BLaER1 (cell line): Measurements from ENCODE around the gene ELANE.
"Not testable (repeated sequence)": the region's sequence is repeated elsewhere in the genome, so short reads cannot be mapped to it uniquely, and the experiment has no call there.

ENCODE experiments used
- H3K27ac ChIP-seq: shearing (Covaris generic); formaldehyde crosslinking; 2 replicates; pipeline ENCODE4 v1.8.1; 2022
- H3K27me3 ChIP-seq: shearing (Covaris generic); formaldehyde crosslinking; 2 replicates; pipeline ENCODE4 v1.8.1; 2022
- H3K36me3 ChIP-seq: shearing (Covaris generic); formaldehyde crosslinking; 2 replicates; pipeline ENCODE4 v1.8.1; 2022
- H3K4me1 ChIP-seq: shearing (Covaris generic); formaldehyde crosslinking; 2 replicates; pipeline ENCODE4 v1.8.1; 2022
- H3K4me2 ChIP-seq: shearing (Covaris generic); formaldehyde crosslinking; 2 replicates; pipeline ENCODE4 v1.8.1; 2022
- H3K4me3 ChIP-seq: shearing (Covaris generic); formaldehyde crosslinking; 2 replicates; pipeline ENCODE4 v1.8.1; 2022
- H3K9ac ChIP-seq: shearing (Covaris generic); formaldehyde crosslinking; 2 replicates; pipeline ENCODE4 v1.8.1; 2022
- H3K9me3 ChIP-seq: shearing (Covaris generic); formaldehyde crosslinking; 2 replicates; pipeline ENCODE4 v1.8.1; 2022
- H4K20me1 ChIP-seq: shearing (Covaris generic); formaldehyde crosslinking; 2 replicates; pipeline ENCODE4 v1.8.1; 2022
- Cebpa-rat ChIP-seq: shearing (Covaris generic); IDR thresholded peaks from 2 replicates; pipeline ENCODE4 v1.8.1; 2022

ELANE gene

DNA sequence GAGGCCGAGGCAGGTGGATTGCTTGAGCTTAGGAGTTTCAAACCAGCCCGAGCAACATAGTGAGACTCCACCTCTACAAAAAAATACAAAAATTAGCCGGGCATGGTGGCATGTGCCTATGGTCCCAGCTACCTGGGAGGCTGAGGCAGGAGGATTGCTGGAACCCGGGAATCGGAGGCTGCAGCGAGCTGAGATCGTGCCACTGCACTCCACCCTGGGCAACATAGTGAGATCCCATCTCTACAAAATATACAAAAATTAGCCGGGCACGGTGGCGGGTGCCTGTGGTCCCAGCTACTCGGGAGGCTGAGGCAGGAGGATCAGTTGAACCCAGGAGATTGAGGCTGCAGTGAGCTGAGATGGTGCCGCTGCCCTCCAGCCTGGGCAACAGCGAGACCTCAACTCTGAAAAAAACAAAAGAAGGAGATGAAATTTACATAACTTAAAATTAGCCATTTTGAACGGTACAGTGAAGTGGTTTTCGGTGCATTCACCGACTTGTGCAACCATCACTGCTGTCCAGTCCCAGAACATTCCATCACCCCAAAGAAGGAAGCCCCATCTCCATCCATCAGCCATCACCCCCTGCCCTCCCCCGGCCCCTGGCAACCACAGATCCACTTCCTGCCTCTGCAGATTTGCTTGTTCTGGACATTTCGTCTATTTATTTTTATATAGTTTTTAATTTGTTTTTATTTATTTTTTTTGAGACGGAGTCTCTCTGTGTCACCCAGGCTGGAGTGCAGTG, 26.0 kb upstream of the ELANE start:
- Histone ChIP-seq H3K9ac (no peak overlapping the region), H4K20me1 (0 out of 2 replicates have a peak, but pooled peaks cover 7% of the 10 kb centered on the region), H3K4me2 (no peak overlapping the region), H3K4me1 (peaks cover 32% of the 10 kb centered on the region), H3K9me3 (no peaks in the 10 kb centered on the region), H3K27me3 (peaks cover 52% of the 10 kb centered on the region), H3K4me3 (no peak overlapping the region), H3K27ac (no peak overlapping the region), H3K36me3 (no peaks in the 10 kb centered on the region)
- no peak for TF ChIP-seq Cebpa-rat

DNA sequence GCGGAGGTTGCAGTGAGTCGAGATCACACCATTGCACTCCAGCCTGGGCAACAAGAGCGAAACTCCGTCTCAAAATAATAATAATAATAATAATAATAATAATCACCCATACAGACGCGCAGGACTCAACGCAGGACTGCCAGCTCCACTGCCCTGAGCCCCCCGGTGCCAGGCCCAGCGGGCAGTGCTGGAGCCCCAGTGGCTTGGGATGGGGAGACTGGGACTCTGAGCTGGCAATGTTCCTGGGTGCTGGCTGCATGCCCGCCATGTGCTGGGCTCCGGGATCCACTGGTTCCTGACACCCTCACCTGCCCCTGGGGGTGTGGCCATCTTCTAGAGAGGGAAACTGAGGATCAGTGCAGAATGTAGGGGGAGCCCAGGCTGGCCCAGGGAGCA, 24.8 kb upstream of the ELANE start:
- Histone ChIP-seq H3K9me3 (no peaks in the 10 kb centered on the region), H4K20me1 (0 out of 2 replicates have a peak, but pooled peaks cover 7% of the 10 kb centered on the region), H3K36me3 (no peaks in the 10 kb centered on the region), H3K4me2 (no peak overlapping the region), H3K27me3 (peaks cover 44% of the 10 kb centered on the region), H3K4me1 (peaks cover 44% of the 10 kb centered on the region), H3K9ac (no peak overlapping the region), H3K27ac (no peak overlapping the region), H3K4me3 (no peak overlapping the region)
- no peak for TF ChIP-seq Cebpa-rat

DNA sequence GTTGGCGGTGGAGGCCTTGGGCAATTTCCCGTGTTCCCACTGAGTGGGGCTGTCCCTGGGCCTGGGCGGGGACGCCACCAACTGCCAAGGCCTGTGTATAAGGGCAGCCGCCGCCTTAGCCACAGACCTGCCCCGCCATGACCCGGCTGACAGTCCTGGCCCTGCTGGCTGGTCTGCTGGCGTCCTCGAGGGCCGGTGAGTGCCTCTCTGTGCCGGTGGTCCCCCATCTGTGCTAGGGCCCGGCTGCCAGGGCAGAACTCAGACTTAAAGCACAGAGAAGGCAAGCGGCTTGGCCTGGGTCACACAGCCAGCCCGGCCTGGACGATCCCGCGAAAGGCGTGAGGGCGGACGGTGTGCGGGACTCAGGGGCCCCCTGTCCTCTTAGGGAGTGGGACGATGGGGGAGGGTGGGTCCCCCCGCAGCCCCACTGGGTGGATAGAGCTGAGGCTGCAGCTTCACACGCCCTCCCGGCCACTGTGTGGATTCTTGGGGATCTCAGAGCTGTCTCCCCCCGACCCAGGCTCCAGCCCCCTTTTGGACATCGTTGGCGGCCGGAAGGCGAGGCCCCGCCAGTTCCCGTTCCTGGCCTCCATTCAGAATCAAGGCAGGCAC, 24.3 kb upstream of the ELANE start, which contains the start of gene AZU1:
Gene AZU1 (plus strand): TSS at position 128 of the 612 bp plus-strand sequence. CDS start 10 bp downstream, at position 138.
- H3K9me3 ChIP-seq = no peaks in the 10 kb centered on the region
- peaks cover 44% of the 10 kb centered on the region for H3K4me1 ChIP-seq
- H3K9ac ChIP-seq = no peak within 1 kb of the TSS
- H3K27ac ChIP-seq = no peak within 1 kb of the TSS
- H3K4me2 ChIP-seq = no peak within 1 kb of the TSS
- no peak within 1 kb of the TSS for H3K4me3 ChIP-seq
- H3K27me3 ChIP-seq = peaks cover 39% of the 10 kb centered on the region
- no peaks in the 10 kb centered on the region for H3K36me3 ChIP-seq
- TF ChIP-seq Cebpa-rat = no peak
- H4K20me1 ChIP-seq = 0 out of 2 replicates have a peak, but pooled peaks cover 7% of the 10 kb centered on the region

DNA sequence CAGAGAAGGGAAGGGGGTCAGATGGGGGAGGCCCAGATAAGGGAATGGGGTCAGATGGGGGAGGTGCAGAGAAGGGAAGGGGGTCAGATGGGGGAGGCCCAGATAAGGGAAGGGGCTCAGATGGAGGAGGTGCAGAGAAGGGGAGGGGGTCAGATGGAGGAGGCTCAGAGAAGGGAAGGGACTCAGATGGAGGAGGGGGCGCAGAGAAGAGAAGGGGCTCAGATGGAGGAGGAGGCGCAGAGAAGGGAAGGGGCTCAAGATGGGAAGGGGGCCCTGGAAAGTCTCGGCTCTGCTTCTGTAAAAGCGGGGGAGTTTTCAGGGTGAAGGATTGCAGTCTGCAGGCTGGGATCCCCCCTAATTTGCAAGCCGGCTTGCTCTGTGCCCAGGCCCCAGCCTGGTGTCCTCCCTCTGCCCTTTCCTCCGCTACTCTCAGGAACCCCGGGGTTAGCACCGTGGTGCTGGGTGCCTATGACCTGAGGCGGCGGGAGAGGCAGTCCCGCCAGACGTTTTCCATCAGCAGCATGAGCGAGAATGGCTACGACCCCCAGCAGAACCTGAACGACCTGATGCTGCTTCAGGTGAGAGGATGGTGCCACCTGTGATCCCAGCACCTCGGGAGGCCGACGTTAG, 22.9 kb upstream of the ELANE start:
- H4K20me1 ChIP-seq = no peaks in the 10 kb centered on the region
- H3K36me3 ChIP-seq = no peaks in the 10 kb centered on the region
- no peak for TF ChIP-seq Cebpa-rat
- no peak overlapping the region for H3K27ac ChIP-seq
- H3K4me2 ChIP-seq = peak overlapping the region; percentile 82
- peaks cover 33% of the 10 kb centered on the region for H3K4me1 ChIP-seq
- no peak overlapping the region for H3K4me3 ChIP-seq
- H3K9me3 ChIP-seq = no peaks in the 10 kb centered on the region
- H3K9ac ChIP-seq = no peak overlapping the region
- peaks cover 25% of the 10 kb centered on the region for H3K27me3 ChIP-seq

DNA sequence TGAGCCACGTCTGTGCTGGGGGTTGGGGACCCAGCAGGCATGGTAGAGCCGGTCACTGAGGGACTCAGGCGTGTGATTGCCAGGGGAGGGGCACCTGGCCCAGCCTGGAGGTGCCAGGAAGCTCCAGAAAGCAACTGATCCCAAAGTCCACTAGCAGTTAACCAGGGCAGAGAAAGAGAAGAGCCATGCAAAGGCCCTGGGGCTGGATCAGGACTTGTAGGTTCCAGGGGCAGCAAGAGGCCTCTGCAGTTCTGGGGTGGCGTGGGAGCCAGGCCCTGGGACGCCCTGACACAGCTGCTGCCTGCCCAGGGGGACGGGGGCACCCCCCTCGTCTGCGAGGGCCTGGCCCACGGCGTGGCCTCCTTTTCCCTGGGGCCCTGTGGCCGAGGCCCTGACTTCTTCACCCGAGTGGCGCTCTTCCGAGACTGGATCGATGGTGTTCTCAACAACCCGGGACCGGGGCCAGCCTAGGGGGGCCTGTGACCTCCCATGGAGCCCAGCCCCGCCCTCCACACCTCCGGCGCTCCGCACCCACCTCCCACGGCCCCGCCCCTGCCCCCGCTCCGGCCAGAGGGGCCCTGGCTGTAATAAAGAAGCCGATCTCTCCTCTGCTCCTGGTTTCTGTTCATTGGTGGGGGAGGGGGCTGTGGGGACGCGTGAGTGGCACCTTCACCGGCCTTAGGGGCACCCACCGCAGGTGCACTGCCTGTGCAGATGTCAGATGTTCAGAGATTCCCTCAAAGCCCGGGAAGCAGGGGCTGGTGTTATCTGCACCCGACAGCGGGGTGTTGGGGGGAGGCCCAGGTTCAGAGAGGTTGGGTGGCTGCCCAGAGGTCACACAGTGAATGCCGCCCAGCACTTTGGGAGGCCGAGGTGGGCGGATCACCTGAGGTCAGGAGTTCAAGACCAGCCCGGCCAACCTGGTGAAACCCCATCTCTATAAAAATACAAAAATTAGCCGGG, 20.4 kb upstream of the ELANE start:
- H3K4me2 ChIP-seq = peak overlapping the region; percentile 82
- no peaks in the 10 kb centered on the region for H4K20me1 ChIP-seq
- TF ChIP-seq Cebpa-rat = no peak
- H3K9me3 ChIP-seq = no peaks in the 10 kb centered on the region
- no peaks in the 10 kb centered on the region for H3K36me3 ChIP-seq
- no peak overlapping the region for H3K4me3 ChIP-seq
- H3K27ac ChIP-seq = no peak overlapping the region
- peaks cover 39% of the 10 kb centered on the region for H3K4me1 ChIP-seq
- peaks cover 17% of the 10 kb centered on the region; the same call in 1 of the 2 replicates for H3K27me3 ChIP-seq
- H3K9ac ChIP-seq = no peak overlapping the region

DNA sequence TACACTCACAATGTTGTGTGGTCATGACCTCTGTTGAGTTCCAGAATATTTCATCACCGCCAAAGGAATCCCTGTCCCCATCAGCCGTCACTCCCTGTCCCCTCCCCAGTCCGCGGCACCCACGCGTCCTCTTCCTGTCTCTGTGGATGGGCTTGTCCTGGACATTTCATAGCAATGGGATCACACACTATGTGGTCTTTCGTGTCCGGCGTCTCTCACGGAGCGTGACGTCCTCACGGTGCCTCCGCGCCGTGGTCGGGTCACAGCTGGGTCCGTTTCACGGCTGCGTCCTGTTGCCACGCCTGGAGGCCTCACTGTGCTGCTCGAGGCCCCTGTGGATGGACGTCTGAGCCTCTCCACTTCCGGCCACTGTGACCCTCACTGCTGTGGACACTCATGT, 17.9 kb upstream of the ELANE start:
- Histone ChIP-seq H3K4me1 (peaks cover 54% of the 10 kb centered on the region), H3K4me2 (no peak overlapping the region), H3K9ac (no peak overlapping the region), H3K4me3 (no peak overlapping the region), H3K36me3 (no peaks in the 10 kb centered on the region), H4K20me1 (no peaks in the 10 kb centered on the region), H3K9me3 (no peaks in the 10 kb centered on the region), H3K27me3 (peaks cover 17% of the 10 kb centered on the region; the same call in 1 of the 2 replicates), H3K27ac (no peak overlapping the region)
- TF ChIP-seq Cebpa-rat = no peak

DNA sequence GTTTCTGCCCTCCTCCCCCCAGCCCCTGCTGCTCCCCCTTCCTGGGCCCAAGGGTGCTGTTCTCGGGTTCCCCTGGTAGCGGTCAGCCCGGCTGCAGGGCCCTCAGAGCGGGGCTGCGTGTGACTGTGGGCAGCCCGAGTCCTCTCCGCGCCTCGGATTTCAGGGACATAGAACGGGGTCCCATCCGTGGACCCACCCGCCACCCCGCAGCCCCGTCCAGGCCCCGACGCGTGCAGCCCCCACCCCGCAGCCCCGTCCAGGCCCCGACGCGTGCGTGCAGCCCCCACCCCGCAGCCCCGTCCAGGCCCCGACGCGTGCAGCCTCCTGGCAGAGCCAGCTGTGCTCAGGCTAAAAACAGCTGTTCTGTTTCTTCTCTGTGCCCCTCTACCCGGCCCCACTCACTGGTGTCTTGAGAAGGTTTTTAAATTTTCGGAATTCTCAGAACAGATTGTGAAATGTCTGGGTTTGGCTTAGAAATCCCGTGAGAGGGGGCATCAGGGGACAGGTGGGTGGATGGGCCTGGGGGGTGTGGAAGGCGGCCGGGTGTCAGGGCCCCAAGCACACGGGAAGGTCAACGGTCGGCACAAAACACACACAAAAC, 16.8 kb upstream of the ELANE start:
- no peaks in the 10 kb centered on the region for H3K9me3 ChIP-seq
- no peak overlapping the region for H3K27ac ChIP-seq
- H3K36me3 ChIP-seq = no peaks in the 10 kb centered on the region
- no peak for TF ChIP-seq Cebpa-rat
- no peaks in the 10 kb centered on the region for H4K20me1 ChIP-seq
- H3K27me3 ChIP-seq = peaks cover 17% of the 10 kb centered on the region; the same call in 1 of the 2 replicates
- H3K4me2 ChIP-seq = no peak overlapping the region
- H3K4me1 ChIP-seq = peaks cover 54% of the 10 kb centered on the region
- no peak overlapping the region for H3K4me3 ChIP-seq
- no peak overlapping the region for H3K9ac ChIP-seq

DNA sequence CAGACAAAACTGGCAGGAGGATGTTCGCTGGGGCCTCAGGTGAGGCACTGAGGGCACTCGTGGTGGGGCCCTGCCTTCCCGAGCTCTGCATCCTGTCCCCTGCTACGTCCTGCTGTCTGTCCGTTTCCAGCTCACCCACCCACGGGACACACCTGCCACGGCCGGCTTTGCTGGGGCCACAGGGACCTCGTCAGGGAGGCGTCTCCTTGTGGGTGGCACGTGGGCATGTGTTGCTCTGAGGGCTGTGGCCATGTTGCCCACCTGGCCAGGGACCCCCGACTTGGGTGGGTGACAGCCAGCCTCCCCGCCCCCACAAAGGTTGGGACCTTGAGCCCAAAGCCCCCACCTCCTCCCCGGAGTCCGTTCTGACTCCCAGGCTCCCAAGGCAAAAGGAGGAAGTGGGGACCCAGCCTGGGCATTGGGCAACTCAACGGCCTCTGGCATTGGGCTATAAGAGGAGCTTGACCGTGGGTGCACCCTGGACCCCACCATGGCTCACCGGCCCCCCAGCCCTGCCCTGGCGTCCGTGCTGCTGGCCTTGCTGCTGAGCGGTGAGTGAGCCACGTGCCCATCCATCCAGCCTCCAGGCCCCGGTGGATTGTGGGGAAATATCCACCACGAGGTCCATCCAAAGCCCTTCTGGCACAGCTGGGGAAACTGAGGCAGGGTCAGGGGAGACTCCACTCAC, 11.4 kb upstream of the ELANE start, which contains the start of gene PRTN3:
Gene PRTN3 (plus strand): TSS at position 481 of the 688 bp plus-strand sequence. CDS start 10 bp downstream, at position 491.
- Histone ChIP-seq H3K9me3 (no peaks in the 10 kb centered on the region), H3K9ac (no peak within 1 kb of the TSS), H3K27ac (no peak within 1 kb of the TSS), H3K4me3 (no peak within 1 kb of the TSS), H3K36me3 (no peaks in the 10 kb centered on the region), H3K4me1 (peaks cover 52% of the 10 kb centered on the region), H3K27me3 (peaks cover 45% of the 10 kb centered on the region), H3K4me2 (peak within 1 kb of the TSS; percentile 84), H4K20me1 (peaks cover 1% of the 10 kb centered on the region; the same call in 1 of the 2 replicates)
- no peak for TF ChIP-seq Cebpa-rat

DNA sequence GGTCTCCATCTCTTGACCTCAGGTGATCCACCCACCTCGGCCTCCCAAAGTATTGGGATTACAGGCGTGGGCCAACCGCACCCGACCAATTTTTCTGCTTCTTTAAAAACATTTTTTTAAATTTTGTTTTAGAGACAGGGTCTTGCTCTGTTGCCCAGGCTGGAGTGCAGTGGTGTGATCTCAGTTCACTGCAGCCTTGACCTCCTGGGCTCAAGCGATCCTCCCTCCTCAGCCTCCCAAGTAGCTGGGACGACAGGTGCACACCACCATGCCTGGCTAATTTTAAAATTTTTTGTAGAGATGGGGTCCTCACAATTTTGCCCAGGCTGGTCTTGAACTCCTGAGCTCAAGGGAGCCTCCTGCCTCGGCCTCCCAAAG, 9.3 kb upstream of the ELANE start:
- peaks cover 60% of the 10 kb centered on the region for H3K27me3 ChIP-seq
- H3K36me3 ChIP-seq, H3K9me3 ChIP-seq, H3K9ac ChIP-seq, H3K4me3 ChIP-seq, H3K4me2 ChIP-seq, H3K27ac ChIP-seq: not testable (repeated sequence)
- H3K4me1 ChIP-seq = peaks cover 43% of the 10 kb centered on the region
- peaks cover 10% of the 10 kb centered on the region; the same call in 1 of the 2 replicates for H4K20me1 ChIP-seq
